GM21576 (cell line): ENCODE measurements around the gene FIG4.
"Not testable (repeated sequence)": the region's sequence is repeated elsewhere in the genome, so short reads cannot be mapped to it uniquely, and the experiment has no call there.

Experiments
- ATAC-seq: cut with Tn5 transposase; IDR thresholded peaks from one replicate; pipeline ENCODE4 v1.9.1; 2021; ENCODE audit warnings: mild to moderate bottlenecking, moderate library complexity; ENCODE audit not compliant: unreplicated experiment

Gene FIG4

DNA sequence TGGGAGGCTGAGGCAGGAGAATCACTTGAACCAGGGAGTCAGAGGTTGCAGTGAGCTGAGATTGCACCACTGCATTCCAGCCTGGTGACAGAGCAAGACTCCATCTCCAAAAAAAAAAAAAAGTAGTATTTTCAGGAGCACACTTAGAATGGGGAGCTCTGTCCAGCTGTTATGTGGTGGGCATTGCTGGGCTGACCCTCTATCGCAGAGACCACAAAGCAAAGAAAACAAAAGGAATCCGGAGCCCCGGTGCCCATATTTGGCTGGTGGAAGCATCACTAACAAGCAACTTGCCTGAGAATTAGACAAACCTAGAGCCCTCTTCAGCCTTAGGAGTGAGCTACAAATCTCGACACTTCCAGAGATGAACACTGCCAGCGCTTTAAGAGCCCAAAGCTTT lies 149.7 kb downstream of the FIG4 start:
- no peak for ATAC-seq

GRCh38 chr6:109841869-109842268 lies 150.8 kb downstream of the FIG4 start:
- ATAC-seq = no peak

DNA sequence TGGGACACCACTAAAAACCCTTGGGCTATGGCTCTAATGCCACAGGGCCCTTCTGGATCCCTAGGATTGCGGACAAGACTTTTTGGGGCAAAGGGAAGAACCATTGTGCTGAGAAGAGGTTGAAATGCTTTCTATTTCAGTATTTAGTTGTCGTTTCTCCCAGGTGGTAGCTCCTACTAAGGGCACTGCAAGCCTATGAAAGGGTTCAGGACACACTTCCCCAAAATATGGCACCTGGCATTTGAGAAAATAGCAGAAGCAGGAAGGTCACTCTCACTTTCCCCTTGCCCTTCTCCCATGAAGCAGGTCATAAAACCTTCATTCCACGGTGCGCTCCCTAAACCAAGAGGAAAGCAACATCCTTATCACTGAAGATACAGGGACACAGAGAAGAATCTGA lies 161.6 kb downstream of the FIG4 start:
- ATAC-seq = no peak

DNA sequence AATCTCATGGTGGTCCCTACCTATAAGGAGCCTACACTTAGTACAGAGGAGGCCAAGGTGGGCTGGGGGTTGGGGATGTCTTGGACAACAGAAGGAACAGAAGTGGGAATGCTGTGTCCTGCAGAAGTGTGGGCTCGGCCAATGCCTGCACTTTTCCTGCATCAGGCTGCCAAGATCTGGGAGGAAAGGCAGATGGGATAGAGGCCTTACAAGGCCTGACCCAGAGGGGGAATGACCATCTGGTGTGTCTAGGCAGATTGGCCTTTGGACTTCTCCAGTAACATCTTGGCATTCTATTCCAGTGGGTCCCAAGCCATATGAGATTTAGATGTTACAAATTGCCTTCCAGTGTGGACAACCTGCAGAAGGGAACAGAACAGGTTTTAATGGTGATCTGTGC lies 162.3 kb downstream of the FIG4 start:
- no peak for ATAC-seq

DNA sequence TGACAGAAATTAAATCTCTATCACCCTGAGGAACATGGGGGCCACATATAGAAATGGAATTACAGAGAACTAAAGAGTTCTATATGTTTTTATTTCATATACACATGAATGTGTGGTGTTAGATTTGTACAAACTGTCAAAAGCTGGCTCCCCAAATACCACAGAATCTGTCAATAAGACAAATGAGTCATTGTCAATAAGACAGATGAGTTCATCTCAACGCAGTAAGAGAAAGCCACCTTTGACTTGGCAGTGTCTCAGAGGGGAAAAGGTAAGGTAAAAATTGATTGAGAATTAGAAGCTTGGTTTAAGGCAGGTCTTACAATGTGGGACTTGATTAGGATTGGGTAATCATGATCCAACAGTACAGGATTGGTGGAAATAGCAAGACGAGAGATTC lies 162.9 kb downstream of the FIG4 start:
- ATAC-seq = no peak

- ATAC-seq = no peak
Observed at GRCh38 chr6:109854541-109855308, 163.6 kb downstream of the FIG4 start.

DNA sequence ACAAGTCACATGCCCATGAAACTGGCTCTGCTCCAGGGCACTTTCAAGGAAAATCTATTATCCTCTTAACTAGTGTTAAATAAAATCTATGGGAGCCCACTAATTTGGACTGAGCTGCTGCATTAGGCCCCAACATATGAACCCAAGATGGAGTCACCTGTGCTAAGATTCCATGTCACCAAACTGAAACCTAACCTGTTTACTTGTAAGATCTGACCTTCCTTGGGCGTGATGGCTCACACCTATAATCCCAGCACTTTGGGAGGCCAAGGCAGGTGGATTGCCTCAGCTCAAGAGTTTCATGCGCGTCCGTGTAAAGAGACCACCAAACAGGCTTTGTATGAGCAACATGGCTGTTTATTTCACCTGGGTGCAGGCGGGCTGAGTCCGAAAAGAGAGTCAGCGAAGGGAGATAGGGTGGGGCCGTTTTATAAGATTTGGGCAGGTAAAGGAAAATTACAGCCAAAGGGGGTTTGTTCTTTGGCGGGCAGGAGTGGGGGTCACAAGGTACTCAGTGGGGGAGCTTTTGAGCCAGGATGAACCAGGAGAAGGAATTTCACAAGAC lies 164.5 kb downstream of the FIG4 start:
- not testable (repeated sequence) for ATAC-seq

- no peak for ATAC-seq
Observed at GRCh38 chr6:109861946-109862345, 170.8 kb downstream of the FIG4 start.

GRCh38 chr6:109864050-109864449 lies 173.0 kb downstream of the FIG4 start:
- ATAC-seq = no peak

- no peak for ATAC-seq
Observed at GRCh38 chr6:109865968-109866367, 174.9 kb downstream of the FIG4 start.

- ATAC-seq = no peak
Observed at GRCh38 chr6:109867009-109867969, 176.2 kb downstream of the FIG4 start.

GRCh38 chr6:109867970-109868358 lies 176.9 kb downstream of the FIG4 start:
- no peak for ATAC-seq

DNA sequence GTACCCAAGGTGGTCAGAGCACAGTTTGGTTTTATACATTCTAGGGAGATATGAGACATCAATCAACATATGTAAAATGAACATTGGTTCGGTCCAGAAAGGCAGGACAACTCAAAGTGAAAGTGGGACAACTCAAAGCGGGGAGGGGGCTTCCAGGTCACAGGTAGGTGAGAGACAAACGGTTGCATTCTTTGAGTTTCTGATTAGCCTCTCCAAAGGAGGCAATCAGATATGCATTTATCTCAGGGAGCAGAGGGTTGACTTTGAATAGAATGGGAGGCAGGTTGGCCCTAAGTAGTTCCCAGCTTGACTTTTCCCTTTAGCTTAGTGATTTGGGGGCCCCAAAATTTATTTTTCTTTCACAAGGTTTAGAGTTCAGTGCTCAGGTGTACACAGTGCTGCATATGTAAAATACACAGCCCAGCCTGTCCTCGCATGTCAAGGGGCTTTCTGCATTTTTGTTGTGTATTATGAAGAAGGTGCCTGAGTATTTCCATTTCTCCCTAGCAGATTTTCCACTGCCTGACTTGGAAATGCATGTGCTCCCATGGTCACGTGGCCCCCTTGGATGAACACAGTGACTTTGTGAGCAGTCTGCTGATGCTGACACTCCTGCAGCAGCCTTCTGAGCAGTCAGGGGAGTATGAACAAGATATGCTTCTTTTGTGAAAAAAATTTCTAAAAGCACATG lies 178.4 kb downstream of the FIG4 start:
- ATAC-seq = not testable (repeated sequence)

GRCh38 chr6:109870089-109870410 lies 179.0 kb downstream of the FIG4 start:
- no peak for ATAC-seq

- ATAC-seq = no peak
Observed at GRCh38 chr6:109872549-109872948, 181.5 kb downstream of the FIG4 start.

DNA sequence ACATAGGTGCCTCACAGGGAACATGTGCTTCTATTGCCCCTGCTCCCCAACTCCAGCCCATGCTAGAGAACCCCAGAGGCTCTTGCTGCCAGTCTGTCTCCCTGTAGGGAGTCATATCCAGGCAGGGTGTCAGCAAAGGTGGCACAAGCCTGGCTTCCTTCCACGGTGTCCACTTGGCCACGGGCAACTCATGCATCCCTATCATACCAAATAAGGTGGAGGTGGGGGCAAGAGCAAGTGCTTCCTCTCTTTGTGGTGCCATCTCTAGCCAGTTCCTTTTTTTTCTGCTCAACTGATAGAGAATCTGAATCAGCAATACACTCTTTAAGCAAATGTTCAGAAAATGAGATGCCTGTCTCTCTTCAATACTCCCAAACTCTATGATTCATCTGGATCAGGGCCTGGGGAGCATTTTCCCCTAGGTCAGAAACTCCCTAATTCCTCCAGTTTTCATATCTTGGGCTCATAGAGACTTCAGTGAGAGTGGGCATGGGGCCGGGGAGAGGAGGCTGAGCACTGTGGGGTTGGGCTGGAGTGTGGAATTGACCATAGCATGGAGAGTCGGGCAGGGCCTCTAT lies 182.0 kb downstream of the FIG4 start:
- ATAC-seq = no peak

- no peak for ATAC-seq
Observed at GRCh38 chr6:109874086-109874485, 183.0 kb downstream of the FIG4 start.

- ATAC-seq = no peak
Observed at GRCh38 chr6:109874621-109875020, 183.5 kb downstream of the FIG4 start.
